Small intestine (tissue), 7 donors: ENCODE results near the gene KCNV2. TPM values are rescaled to one million over a fixed set of nuclear protein-coding genes. Genes with fewer than 3 reads are reported as not detected.
A peak's percentile ranks its signal among the peaks of the same experiment; 100 is the strongest.

Experiments
- DNase-seq, 2 donors: peaks; one replicate each; pipeline versions ENCODE4 v3.0.0 to v3.0.0-alpha.2; 2013
- FAIRE-seq: peaks from 2 replicates; lab custom pipeline; 2012; peaks lifted over from hg19 to GRCh38; lab: Jason Lieb, UNC
- H3K27ac ChIP-seq, 3 donors: one replicate each; pipeline ENCODE4 v1.5.1; 2013; ENCODE audit warnings: low read length in 2 of 3, mild to moderate bottlenecking in 2 of 3, control low read depth in 1 of 3, inconsistent platforms in 1 of 3, low read depth in 1 of 3, moderate library complexity in 1 of 3
- H3K27me3 ChIP-seq, 3 donors: one replicate each; pipeline ENCODE4 v1.6.1; 2013; ENCODE audit warnings: low read length in 3 of 3, inconsistent platforms in 1 of 3; ENCODE audit not compliant: control insufficient read depth in 3 of 3, insufficient read depth in 3 of 3
- H3K36me3 ChIP-seq, 3 donors: one replicate each; pipeline ENCODE4 v1.6.1; 2013; ENCODE audit warnings: low read length in 3 of 3, inconsistent platforms in 1 of 3, low read depth in 1 of 3, mild to moderate bottlenecking in 1 of 3, moderate library complexity in 1 of 3; ENCODE audit not compliant: control insufficient read depth in 3 of 3, insufficient read depth in 2 of 3
- H3K4me1 ChIP-seq, 3 donors: one replicate each; pipeline ENCODE4 v1.6.1; 2013; ENCODE audit warnings: low read length in 2 of 3, inconsistent platforms in 1 of 3, low read depth in 1 of 3, mild to moderate bottlenecking in 1 of 3, moderate library complexity in 1 of 3; ENCODE audit not compliant: control insufficient read depth in 3 of 3, insufficient read depth in 2 of 3
- H3K4me3 ChIP-seq, 3 donors: one replicate each; pipeline ENCODE4 v1.5.1; 2013; ENCODE audit warnings: low read length in 3 of 3, control low read depth in 1 of 3, inconsistent platforms in 1 of 3, low read depth in 1 of 3, mild to moderate bottlenecking in 1 of 3, moderate library complexity in 1 of 3
- H3K9me3 ChIP-seq, 2 donors: one replicate each; pipeline ENCODE4 v1.6.1; 2013; ENCODE audit warnings: low read depth in 1 of 2, low read length in 1 of 2; ENCODE audit not compliant: control insufficient read depth in 2 of 2, insufficient read depth in 1 of 2
- WGBS, 3 donors: extraction: QIAGEN DNeasy Blood & Tissue Kit; methylation state at CpG; one replicate each; pipeline ENCODE4 v1.1.7; 2013; 5-methylcytosine and 5-hydroxymethylcytosine counted together
- polyA plus RNA-seq, 4 donors: library from polyadenylated mRNA; stranded (reverse) in 3 of 4; unstranded in 1 of 4; fragments of 200-250 nt in 3 of 4; fragments of 120-200 nt in 1 of 4; gene quantifications; one replicate each; pipeline versions ENCODE4 v1.2.1 to v1.2.3, GENCODE V29; 2013
- donor health status: healthy with polysubstance abuse.
- donor health status: control.
- donor health status: control.
- donor health status: Bipolar disorder and iron deficiency.
- donor health status: healthy.

Gene KCNV2
- polyA plus RNA-seq, 4 donors = 0.18 TPM; not detected in 3

DNA sequence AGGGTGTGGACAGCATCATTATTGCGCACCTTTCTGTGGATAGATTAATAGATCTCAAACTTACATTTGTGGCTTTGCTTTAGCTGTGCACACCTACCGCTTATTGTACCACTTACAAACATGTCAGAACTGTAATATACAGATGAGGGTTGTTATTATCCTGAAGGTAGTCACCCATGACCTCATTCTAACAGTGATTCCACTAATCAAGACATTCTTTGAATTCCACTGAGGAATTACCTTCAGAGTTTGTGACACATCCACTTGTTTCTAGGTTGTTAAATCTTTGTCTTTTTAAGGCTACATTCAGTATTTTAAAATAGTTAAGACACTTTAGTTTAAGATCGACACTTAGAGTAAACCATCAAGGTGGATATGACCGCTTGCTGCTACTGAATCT lies 7.8 kb downstream of the KCNV2 start:
- H3K4me1 ChIP-seq = no peaks in the 10 kb centered on the region
- FAIRE-seq = no peak
- no peak overlapping the region for H3K4me3 ChIP-seq
- 83 to 92% (median 88%) methylated on average over 4 of the region's 4 CpGs for WGBS, 3 donors
- DNase-seq = no peak
- no peaks in the 10 kb centered on the region for H3K27me3 ChIP-seq
- no peak overlapping the region for H3K27ac ChIP-seq
- H3K9me3 ChIP-seq = no peaks in the 10 kb centered on the region
- H3K36me3 ChIP-seq = no peaks in the 10 kb centered on the region

DNA sequence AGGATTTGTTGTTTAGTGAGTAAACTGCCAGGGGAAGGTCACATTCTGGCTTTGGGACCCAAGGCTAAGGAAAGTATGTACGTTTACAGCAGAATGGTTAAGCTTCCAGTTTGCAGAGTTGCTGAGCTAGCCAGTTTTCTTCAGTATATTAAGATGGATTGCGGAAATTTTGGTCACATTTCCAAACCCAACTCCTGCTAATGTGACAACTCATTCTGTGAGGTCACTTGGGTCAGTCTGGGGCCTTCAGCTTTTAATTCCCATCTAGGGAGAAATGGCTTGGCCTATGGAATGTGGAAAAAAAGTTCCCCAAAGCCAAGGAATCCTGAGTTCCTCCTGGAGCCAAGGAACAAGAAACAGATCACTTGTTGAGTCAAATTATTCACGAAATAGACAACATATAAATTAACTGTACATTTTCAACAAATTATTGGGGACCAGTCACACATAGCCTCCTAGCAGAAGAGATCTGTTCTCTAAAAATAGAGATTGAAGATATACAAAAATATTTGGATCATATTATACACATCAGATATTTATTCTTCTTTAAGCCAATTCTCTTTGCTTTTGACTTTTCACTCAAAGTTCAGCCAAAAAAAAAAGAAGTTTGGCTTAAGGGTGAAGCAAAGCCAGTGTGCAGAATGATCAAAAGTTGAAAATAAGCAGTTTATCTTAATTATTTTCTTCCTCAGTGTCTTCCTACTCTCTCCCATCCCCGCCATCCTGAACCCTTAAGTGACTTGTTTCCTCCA lies 8.8 kb downstream of the KCNV2 start:
- WGBS, 3 donors = 75 to 95% (median 91%) methylated on average over 4 of the region's 4 CpGs
- no peak overlapping the region for H3K4me3 ChIP-seq
- no peak for FAIRE-seq

DNA sequence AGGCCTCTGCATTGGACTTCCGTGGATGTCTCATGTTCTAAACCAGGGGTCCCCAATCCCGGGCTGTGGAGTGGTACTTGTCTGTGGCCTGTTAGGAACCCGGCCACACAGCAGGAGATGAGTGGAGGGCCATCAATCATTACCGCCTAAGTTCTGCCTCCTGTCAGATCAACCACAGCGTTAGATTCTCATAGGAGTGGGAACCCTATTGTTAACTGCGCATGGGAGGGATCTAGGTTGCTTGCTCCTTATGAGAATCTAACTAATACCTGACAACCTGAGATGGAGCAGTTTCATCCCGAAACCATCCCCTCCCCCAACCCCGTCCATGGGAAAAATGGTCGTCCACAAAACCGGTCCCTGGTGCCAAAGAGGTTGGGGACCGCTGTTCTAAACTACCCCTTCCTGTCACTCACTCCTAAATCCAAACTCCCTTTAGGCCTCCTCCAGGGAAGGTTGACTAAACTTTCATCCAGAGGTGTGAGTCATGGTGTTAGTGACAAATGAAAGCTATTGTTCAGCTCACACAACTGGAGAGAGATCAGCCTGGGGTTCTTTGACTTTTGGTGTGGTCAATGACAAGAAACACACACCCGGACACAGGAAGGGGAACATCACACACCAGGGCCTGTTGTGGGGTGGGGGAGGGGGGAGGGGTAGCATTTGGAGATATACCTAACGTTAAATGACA lies 9.5 kb downstream of the KCNV2 start:
- Histone ChIP-seq H3K27ac (no peak overlapping the region), H3K27me3 (no peaks in the 10 kb centered on the region), H3K9me3 (no peaks in the 10 kb centered on the region), H3K4me1 (no peaks in the 10 kb centered on the region), H3K36me3 (no peaks in the 10 kb centered on the region), H3K4me3 (no peak overlapping the region)
- 84 to 90% (median 88%) methylated on average over 13 of the region's 13 CpGs for WGBS, 3 donors
- DNase-seq (no peak), FAIRE-seq (no peak)

More for the DNA sequence above, 8.8 kb downstream of the KCNV2 start:
- Histone ChIP-seq H3K27ac (no peak overlapping the region), H3K36me3 (no peaks in the 10 kb centered on the region), H3K4me1 (no peaks in the 10 kb centered on the region), H3K9me3 (no peaks in the 10 kb centered on the region), H3K27me3 (no peaks in the 10 kb centered on the region)
- no peak for DNase-seq

DNA sequence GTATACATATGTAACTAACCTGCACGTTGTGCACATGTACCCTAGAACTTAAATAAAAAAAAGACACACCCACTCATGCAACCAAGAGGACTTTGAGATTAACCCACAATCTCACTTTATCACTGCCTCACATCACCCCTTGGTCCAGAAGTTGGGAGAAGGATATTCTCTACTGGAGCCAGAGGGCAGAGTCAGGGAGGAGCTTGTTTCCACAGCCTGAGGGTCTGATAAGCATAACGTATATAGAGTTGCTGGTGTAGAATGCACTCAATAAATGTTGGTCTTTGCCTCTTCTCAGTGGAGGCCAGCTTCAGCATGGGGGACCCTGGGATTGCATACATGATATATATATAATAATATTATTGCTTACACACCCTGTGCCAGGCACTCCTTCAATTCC lies 10.1 kb downstream of the KCNV2 start:
- Histone ChIP-seq H3K4me1 (no peaks in the 10 kb centered on the region), H3K27me3 (no peaks in the 10 kb centered on the region), H3K9me3 (no peaks in the 10 kb centered on the region), H3K4me3 (no peak overlapping the region), H3K36me3 (no peaks in the 10 kb centered on the region), H3K27ac (no peak overlapping the region)
- 60 to 75% (median 68%) methylated on average over 1 to 2 of the region's 2 CpGs for WGBS, 3 donors
- DNase-seq (no peak), FAIRE-seq (no peak)

DNA sequence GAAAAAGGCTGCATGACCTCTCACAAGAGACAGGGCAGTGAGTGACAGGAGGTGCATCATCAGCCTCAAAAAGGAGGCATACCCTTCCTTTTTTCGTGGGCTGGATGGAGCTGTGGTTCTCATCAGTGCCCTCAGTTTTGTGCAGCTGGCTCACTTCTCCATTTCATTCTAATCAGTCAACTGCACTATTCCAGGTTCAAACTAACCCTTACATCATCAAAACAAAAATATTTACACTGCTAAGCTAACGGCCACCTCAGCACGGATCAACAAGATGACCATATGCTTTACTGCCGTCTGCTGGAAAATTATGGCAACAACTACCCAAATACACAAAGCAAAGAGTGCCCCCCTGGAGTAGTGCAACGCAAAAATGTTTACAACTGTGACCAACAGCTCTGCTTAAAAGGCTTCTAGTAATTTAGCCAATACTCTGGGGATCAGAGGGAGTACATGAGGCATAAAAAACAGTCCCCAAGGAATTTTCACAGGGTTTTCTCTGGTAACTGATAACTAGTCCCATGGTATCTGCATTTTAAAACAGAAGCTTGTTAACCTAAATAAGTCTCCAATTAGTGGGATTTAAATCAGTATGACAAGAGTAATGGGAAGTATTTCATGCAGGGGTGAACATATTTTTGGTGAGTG lies 10.8 kb downstream of the KCNV2 start:
- FAIRE-seq = no peak

DNA sequence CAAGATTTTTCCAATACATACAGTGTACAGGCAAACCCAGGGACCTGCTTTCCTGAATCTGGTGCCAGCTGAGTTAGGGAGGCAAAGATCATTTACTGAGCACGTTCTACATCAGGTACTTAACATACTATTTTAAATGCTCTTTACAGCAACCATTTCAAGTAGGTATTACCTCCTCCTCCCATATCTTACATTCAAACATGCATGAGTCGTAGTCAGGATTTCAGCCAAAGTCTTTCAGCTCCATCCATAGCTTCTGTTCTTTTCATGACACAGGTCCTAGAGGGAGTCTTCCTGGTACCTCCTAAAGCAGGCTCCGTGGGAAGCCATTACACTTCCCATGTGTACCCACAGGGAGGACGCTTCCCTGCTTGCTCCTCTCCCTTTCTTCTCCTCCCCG lies 11.7 kb downstream of the KCNV2 start:
- no peak overlapping the region for H3K27ac ChIP-seq
- H3K9me3 ChIP-seq = no peaks in the 10 kb centered on the region
- H3K36me3 ChIP-seq = no peaks in the 10 kb centered on the region
- no peaks in the 10 kb centered on the region for H3K27me3 ChIP-seq
- no peak overlapping the region for H3K4me3 ChIP-seq
- no peak for DNase-seq
- 73 to 87% (median 78%) methylated on average over 5 of the region's 5 CpGs for WGBS, 3 donors
- no peak for FAIRE-seq
- no peaks in the 10 kb centered on the region for H3K4me1 ChIP-seq

More for the DNA sequence above, 10.8 kb downstream of the KCNV2 start:
- Histone ChIP-seq H3K9me3 (no peaks in the 10 kb centered on the region), H3K36me3 (no peaks in the 10 kb centered on the region), H3K27me3 (no peaks in the 10 kb centered on the region), H3K27ac (no peak overlapping the region), H3K4me1 (no peaks in the 10 kb centered on the region), H3K4me3 (no peak overlapping the region)
- peak; percentile 12 to 32 for DNase-seq
- 18 to 27% (median 23%) methylated on average over 5 of the region's 5 CpGs for WGBS, 3 donors

DNA sequence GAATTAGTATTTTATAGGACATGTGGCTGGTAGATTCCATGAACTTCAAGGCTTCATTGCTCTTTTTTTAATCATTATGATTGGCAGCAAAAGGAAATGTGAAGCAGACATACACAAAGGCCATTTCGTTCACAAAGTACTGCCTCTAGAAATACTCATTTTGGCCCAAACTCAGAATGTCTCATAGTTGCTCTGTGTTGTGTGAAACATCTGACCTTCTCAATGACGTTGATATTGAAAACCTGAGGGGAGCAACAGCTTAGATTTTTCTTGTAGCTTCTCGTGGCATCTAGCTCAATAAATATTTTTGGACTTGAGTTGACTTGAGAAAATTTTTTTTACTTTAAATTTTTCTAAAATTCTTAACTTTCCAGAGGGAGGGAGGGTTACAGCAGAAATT lies 12.4 kb downstream of the KCNV2 start:
- no peak overlapping the region for H3K27ac ChIP-seq
- FAIRE-seq (no peak), DNase-seq (no peak)
- H3K9me3 ChIP-seq = no peaks in the 10 kb centered on the region
- 65 to 89% (median 77%) methylated on average over 3 of the region's 3 CpGs for WGBS, 3 donors
- H3K36me3 ChIP-seq = no peaks in the 10 kb centered on the region
- H3K27me3 ChIP-seq = no peaks in the 10 kb centered on the region
- H3K4me3 ChIP-seq = no peak overlapping the region
- H3K4me1 ChIP-seq = no peaks in the 10 kb centered on the region

DNA sequence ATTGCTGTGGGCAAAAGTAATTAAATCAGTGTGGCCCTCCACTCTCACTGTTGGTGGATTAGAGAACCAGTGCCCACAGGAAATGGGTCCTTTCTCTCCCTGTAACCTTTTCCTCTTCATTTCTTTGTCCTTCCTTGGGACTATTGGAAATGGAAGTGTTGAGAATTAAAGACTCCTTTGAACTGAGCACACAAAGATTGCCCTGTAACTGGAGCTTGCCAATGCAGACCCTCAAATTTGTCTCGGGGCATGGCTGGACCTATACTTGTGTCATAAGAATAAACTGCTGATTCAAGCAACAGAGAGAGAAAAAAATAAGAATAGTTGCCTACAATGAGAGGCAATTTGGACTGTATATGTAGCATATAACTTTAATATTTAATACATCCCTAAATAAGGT lies 13.7 kb downstream of the KCNV2 start:
- 94 to 97% (median 95%) methylated on average over 1 of the region's 1 CpG for WGBS, 3 donors
- FAIRE-seq = no peak

More for the DNA sequence above, 13.7 kb downstream of the KCNV2 start:
- no peak overlapping the region for H3K4me3 ChIP-seq
- no peak for DNase-seq
- no peaks in the 10 kb centered on the region for H3K36me3 ChIP-seq
- H3K4me1 ChIP-seq = no peaks in the 10 kb centered on the region
- H3K9me3 ChIP-seq = no peaks in the 10 kb centered on the region
- no peaks in the 10 kb centered on the region for H3K27me3 ChIP-seq
- H3K27ac ChIP-seq = no peak overlapping the region
